Inferior parietal cortex (tissue), 1 donor: ENCODE results near the gene RGS10.
"Not testable (repeated sequence)": the region's sequence is repeated elsewhere in the genome, so short reads cannot be mapped to it uniquely, and the experiment has no call there.

Source experiments
- DNase-seq: peaks from one replicate; pipeline ENCODE4 v3.0.0-alpha.2; 2016; ENCODE audit errors: extremely low spot score

Gene RGS10

GRCh38 chr10:119469325-119469707 is 73.2 kb downstream of the RGS10 start:
- no peak for DNase-seq

- no peak for DNase-seq
These were observed 73.8 kb downstream of the RGS10 start for GRCh38 chr10:119468542-119469324.

- DNase-seq: no peak
These were observed 75.9 kb downstream of the RGS10 start for GRCh38 chr10:119466655-119467054.

GRCh38 chr10:119466076-119466475 is 76.4 kb downstream of the RGS10 start:
- DNase-seq: no peak

- no peak for DNase-seq
These were observed 77.4 kb downstream of the RGS10 start for GRCh38 chr10:119465085-119465484.

GRCh38 chr10:119463195-119463594 is 79.3 kb downstream of the RGS10 start:
- DNase-seq: not testable (repeated sequence)

GRCh38 chr10:119462773-119463172 is 79.7 kb downstream of the RGS10 start:
- no peak for DNase-seq

- no peak for DNase-seq
These were observed 80.6 kb downstream of the RGS10 start for GRCh38 chr10:119461923-119462322.

GRCh38 chr10:119461380-119461779 is 81.1 kb downstream of the RGS10 start:
- no peak for DNase-seq

- no peak for DNase-seq
These were observed 81.9 kb downstream of the RGS10 start for GRCh38 chr10:119460369-119461195.

- DNase-seq: no peak
These were observed 82.7 kb downstream of the RGS10 start for GRCh38 chr10:119459681-119460340.

GRCh38 chr10:119457966-119458766 is 84.4 kb downstream of the RGS10 start:
- no peak for DNase-seq

- no peak for DNase-seq
These were observed 86.1 kb downstream of the RGS10 start for GRCh38 chr10:119456435-119456810.

GRCh38 chr10:119455609-119456434 is 86.7 kb downstream of the RGS10 start:
- no peak for DNase-seq

- DNase-seq: no peak
These were observed 87.5 kb downstream of the RGS10 start for GRCh38 chr10:119454990-119455389.

GRCh38 chr10:119454316-119454715 is 88.2 kb downstream of the RGS10 start:
- no peak for DNase-seq

GRCh38 chr10:119453313-119453712 is 89.2 kb downstream of the RGS10 start:
- no peak for DNase-seq

- DNase-seq: no peak
These were observed 90.1 kb downstream of the RGS10 start for GRCh38 chr10:119452396-119452795.

GRCh38 chr10:119451300-119451896 is 91.1 kb downstream of the RGS10 start:
- no peak for DNase-seq

GRCh38 chr10:119450606-119451299 is 91.8 kb downstream of the RGS10 start:
- DNase-seq: no peak
